ENCODE measurements around the gene SFT2D1. TPM values are rescaled to one million over a fixed set of nuclear protein-coding genes. Genes with fewer than 3 reads are reported as not detected.

The SFT2D1 gene
- total RNA-seq, 3 donors from 2014 or later: 41.1 to 52.4 (median 52.1) TPM

DNA sequence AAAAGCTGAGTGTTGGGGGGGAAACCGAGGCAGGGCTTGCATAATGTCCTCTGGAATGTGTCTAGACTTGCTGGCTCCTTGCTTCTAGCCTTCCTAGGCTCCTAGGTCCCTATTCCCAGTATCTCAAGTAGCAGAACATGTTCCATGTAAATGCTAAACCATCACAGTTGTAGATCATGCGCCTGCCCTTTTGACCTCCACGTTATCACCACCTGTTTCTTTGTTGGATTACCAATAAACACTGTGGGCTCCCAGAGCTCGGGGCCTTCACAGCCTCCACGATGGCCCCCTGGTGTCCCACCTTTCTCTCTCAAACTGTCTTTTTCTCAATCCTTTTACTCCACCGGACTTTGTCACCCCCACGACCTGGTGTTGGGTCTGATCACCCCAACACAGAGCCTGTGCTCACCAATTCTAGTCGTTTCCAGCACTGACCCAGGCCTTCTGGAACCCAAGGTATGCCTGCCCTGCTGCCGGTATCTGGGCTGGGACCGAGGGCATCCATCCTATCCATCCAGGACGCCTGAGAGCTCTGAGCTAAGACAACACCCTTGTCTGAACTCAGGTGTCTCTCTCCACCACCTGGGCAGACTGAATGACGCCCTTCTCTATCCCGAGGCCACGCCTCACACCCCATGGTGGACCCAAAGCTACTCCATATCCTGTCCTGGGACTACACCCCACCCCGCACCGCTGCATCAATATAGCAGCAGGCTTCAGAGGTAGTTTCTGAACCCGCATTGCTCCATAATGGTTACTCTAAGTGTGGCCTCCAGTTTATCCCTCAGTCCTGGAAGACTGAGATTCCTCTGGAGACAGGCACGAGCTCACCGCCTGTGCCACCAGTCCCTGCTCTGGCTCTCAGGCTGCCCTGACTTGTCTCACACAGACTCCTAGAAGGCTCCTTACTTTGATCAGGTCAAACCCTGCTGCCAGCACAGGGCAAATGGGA is 24.8 kb downstream of the SFT2D1 start:
- TF ChIP-seq POLR2AphosphoS5 (IDR thresholded peaks at IDR 0.05): no peak
- no peak for TF ChIP-seq POLR2A (IDR thresholded peaks at IDR 0.05)
- TF ChIP-seq, protein P1, sequence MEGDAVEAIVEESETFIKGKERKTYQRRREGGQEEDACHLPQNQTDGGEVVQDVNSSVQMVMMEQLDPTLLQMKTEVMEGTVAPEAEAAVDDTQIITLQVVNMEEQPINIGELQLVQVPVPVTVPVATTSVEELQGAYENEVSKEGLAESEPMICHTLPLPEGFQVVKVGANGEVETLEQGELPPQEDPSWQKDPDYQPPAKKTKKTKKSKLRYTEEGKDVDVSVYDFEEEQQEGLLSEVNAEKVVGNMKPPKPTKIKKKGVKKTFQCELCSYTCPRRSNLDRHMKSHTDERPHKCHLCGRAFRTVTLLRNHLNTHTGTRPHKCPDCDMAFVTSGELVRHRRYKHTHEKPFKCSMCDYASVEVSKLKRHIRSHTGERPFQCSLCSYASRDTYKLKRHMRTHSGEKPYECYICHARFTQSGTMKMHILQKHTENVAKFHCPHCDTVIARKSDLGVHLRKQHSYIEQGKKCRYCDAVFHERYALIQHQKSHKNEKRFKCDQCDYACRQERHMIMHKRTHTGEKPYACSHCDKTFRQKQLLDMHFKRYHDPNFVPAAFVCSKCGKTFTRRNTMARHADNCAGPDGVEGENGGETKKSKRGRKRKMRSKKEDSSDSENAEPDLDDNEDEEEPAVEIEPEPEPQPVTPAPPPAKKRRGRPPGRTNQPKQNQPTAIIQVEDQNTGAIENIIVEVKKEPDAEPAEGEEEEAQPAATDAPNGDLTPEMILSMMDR (IDR thresholded peaks at IDR 0.05): no peak
- intact Hi-C loops (cut with DNase I; ENCODE audit: low total_unique reads): no loop called here
- H3K9me3 ChIP-seq: no peaks in the 10 kb centered on the region
- DNase-seq (ENCODE audit: low spot score in 2 of 2): no peak
- H3K4me3 ChIP-seq: no peak overlapping the region
- H3K27me3 ChIP-seq: no peaks in the 10 kb centered on the region
- H3K27ac ChIP-seq: no peak overlapping the region
- no peaks in the 10 kb centered on the region for H3K4me1 ChIP-seq
- no peaks in the 10 kb centered on the region for H3K36me3 ChIP-seq

GRCh38 chr6:166315436-166315835 is 26.9 kb downstream of the SFT2D1 start:
- Histone ChIP-seq H3K4me1 (no peaks in the 10 kb centered on the region), H3K9me3 (no peaks in the 10 kb centered on the region), H3K27ac (no peak overlapping the region), H3K27me3 (no peaks in the 10 kb centered on the region), H3K36me3 (no peaks in the 10 kb centered on the region), H3K4me3 (no peak overlapping the region)
- DNase-seq (ENCODE audit: low spot score in 2 of 2): no peak
- no peak for TF ChIP-seq POLR2AphosphoS5 (IDR thresholded peaks at IDR 0.05)
- TF ChIP-seq, protein P1 (IDR thresholded peaks at IDR 0.05): no peak
- TF ChIP-seq POLR2A (IDR thresholded peaks at IDR 0.05): no peak
- intact Hi-C loops (cut with DNase I; ENCODE audit: low total_unique reads): no loop called here

DNA sequence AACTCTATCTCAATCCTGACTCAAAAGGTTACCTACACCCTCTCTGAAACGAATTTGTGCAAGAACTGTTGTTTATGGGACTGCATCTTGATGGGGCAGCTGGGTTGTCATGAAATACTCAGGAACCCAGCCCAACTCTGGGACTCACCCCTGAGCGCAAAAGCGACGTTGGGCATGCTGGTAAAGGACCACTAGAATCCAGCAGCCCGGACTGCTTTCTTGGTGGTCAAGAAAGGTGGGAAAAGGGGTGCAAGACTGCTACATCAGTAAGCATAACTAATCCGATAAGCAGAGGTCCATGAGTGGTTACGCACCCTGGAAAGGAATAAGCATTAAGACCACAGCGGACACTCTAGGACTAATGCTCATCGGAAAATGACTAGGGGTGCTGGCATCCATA is 27.9 kb downstream of the SFT2D1 start:
- H3K4me1 ChIP-seq: no peaks in the 10 kb centered on the region
- intact Hi-C loops (cut with DNase I; ENCODE audit: low total_unique reads): no loop called here
- H3K36me3 ChIP-seq: no peaks in the 10 kb centered on the region
- no peak overlapping the region for H3K4me3 ChIP-seq
- no peaks in the 10 kb centered on the region for H3K27me3 ChIP-seq
- H3K9me3 ChIP-seq: no peaks in the 10 kb centered on the region
- TF ChIP-seq POLR2A (IDR thresholded peaks at IDR 0.05): no peak
- TF ChIP-seq, protein P1 (IDR thresholded peaks at IDR 0.05): no peak
- H3K27ac ChIP-seq: no peak overlapping the region
- DNase-seq (ENCODE audit: low spot score in 2 of 2): no peak

DNA sequence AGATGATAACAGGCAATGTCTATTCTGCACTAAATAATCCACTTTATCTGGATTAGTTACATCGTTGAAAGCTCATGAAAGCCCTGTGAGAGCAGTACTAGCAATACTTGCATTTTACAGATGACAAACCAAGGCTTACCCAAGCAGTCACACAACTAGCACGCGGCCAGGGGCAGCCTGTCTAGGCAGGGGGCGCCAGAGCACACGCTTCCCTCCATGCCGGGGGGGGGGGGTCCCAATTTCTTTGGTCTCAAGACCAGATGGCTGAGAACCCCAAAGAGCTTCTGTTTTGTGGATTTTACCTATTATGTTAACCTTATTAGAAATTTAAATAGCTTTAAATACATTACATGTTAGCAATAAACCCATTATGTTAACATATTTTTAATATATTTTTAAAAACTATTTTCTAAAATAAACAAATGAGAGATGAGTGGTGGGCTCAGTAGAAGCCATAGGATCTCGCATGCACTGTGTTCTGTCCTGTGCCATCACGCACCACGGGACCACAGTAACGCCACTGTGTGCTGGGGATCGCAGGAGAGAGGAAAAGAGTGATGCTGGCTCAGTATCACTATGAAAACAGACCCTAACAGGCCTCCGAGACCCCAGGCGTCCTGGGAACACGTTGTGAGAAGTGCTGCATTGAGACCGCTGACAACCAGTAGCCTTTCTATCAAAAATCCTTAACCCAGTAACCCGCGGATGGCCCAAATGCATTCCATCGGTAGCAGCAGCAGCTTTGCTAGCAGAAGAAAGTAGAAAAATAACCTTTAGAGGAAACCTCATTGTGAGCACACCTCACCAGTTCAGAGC is 28.9 kb downstream of the SFT2D1 start:
- no peak for DNase-seq (ENCODE audit: low spot score in 2 of 2)
- intact Hi-C loops (cut with DNase I; ENCODE audit: low total_unique reads): no loop called here

More for the DNA sequence above, 28.9 kb downstream of the SFT2D1 start:
- no peaks in the 10 kb centered on the region for H3K36me3 ChIP-seq
- TF ChIP-seq POLR2AphosphoS5 (IDR thresholded peaks at IDR 0.05): no peak
- TF ChIP-seq, protein P1 (IDR thresholded peaks at IDR 0.05): peak in 2 of 3 donors; percentile 12 to 26
- H3K9me3 ChIP-seq: no peaks in the 10 kb centered on the region
- H3K4me1 ChIP-seq: peaks cover 0 to under 1% of the 10 kb centered on the region in 2 donors
- H3K4me3 ChIP-seq: no peak overlapping the region
- no peak overlapping the region for H3K27ac ChIP-seq
- H3K27me3 ChIP-seq: peaks cover 0 to 2% of the 10 kb centered on the region in 2 donors

Measured in breast epithelium (tissue), 4 donors.